GM21786 (cell line): Measurements from ENCODE around the gene NFS1.
"Not testable (repeated sequence)": the region's sequence is repeated elsewhere in the genome, so short reads cannot be mapped to it uniquely, and the experiment has no call there.

ENCODE experiments used
- ATAC-seq: cut with Tn5 transposase; IDR thresholded peaks from one replicate; pipeline ENCODE4 v1.9.1; 2021; ENCODE audit not compliant: unreplicated experiment

The NFS1 gene

GRCh38 chr20:35729836-35730582 is 30.9 kb upstream of the NFS1 start:
- ATAC-seq: no peak

- ATAC-seq: no peak
These were observed 30.2 kb upstream of the NFS1 start for GRCh38 chr20:35729283-35729807.

GRCh38 chr20:35726842-35727711 is 27.9 kb upstream of the NFS1 start:
- no peak for ATAC-seq

GRCh38 chr20:35724321-35725230 is 25.4 kb upstream of the NFS1 start:
- no peak for ATAC-seq

- not testable (repeated sequence) for ATAC-seq
These were observed 24.6 kb upstream of the NFS1 start for GRCh38 chr20:35723652-35724320.

- not testable (repeated sequence) for ATAC-seq
These were observed 24.1 kb upstream of the NFS1 start for GRCh38 chr20:35723275-35723639.

GRCh38 chr20:35721621-35722020 is 22.5 kb upstream of the NFS1 start:
- no peak for ATAC-seq

GRCh38 chr20:35721219-35721618 is 22.1 kb upstream of the NFS1 start:
- no peak for ATAC-seq

GRCh38 chr20:35720165-35721123 is 21.3 kb upstream of the NFS1 start:
- ATAC-seq: no peak

GRCh38 chr20:35719717-35720116 is 20.6 kb upstream of the NFS1 start:
- no peak for ATAC-seq

- ATAC-seq: no peak
These were observed 20.0 kb upstream of the NFS1 start for GRCh38 chr20:35718972-35719635.

GRCh38 chr20:35718321-35718720 is 19.2 kb upstream of the NFS1 start:
- not testable (repeated sequence) for ATAC-seq

- ATAC-seq: no peak
These were observed 17.2 kb upstream of the NFS1 start for GRCh38 chr20:35716330-35716729.

- no peak for ATAC-seq
These were observed 16.5 kb upstream of the NFS1 start for GRCh38 chr20:35715652-35716051.

GRCh38 chr20:35714127-35714526 is 15.0 kb upstream of the NFS1 start:
- no peak for ATAC-seq

GRCh38 chr20:35713120-35713519 is 14.0 kb upstream of the NFS1 start:
- ATAC-seq: not testable (repeated sequence)

- no peak for ATAC-seq
These were observed 12.5 kb upstream of the NFS1 start for GRCh38 chr20:35711588-35712209.

GRCh38 chr20:35710884-35711587 is 11.9 kb upstream of the NFS1 start:
- ATAC-seq: no peak
